GM19452 (cell line): Measurements from ENCODE around the gene GNAI1.

Source experiments
- ATAC-seq: cut with Tn5 transposase; IDR thresholded peaks from one replicate; pipeline ENCODE4 v1.9.1; 2021; ENCODE audit not compliant: unreplicated experiment

GNAI1 gene

GRCh38 chr7:80134536-80135308 lies at the start of gene GNAI1:
Gene GNAI1 (plus strand): TSS chr7:80134831. CDS start chr7:80135161, 330 bp downstream.
- ATAC-seq, result peak; percentile 31

- ATAC-seq, result no peak
Observed at GRCh38 chr7:80087051-80087770, 47.4 kb upstream of the GNAI1 start.

GRCh38 chr7:80087771-80088170 lies 46.9 kb upstream of the GNAI1 start:
- ATAC-seq, result no peak

GRCh38 chr7:80088705-80089104 lies 45.9 kb upstream of the GNAI1 start:
- ATAC-seq, result no peak

- no peak for ATAC-seq
Observed at GRCh38 chr7:80089366-80089765, 45.3 kb upstream of the GNAI1 start.

GRCh38 chr7:80093349-80093748 lies 41.3 kb upstream of the GNAI1 start:
- no peak for ATAC-seq

GRCh38 chr7:80095545-80095944 lies 39.1 kb upstream of the GNAI1 start:
- no peak for ATAC-seq

GRCh38 chr7:80097756-80098155 lies 36.9 kb upstream of the GNAI1 start:
- no peak for ATAC-seq

- ATAC-seq, result no peak
Observed at GRCh38 chr7:80098795-80099194, 35.8 kb upstream of the GNAI1 start.

GRCh38 chr7:80100254-80100653 lies 34.4 kb upstream of the GNAI1 start:
- ATAC-seq, result no peak

- ATAC-seq, result no peak
Observed at GRCh38 chr7:80105701-80106408, 28.8 kb upstream of the GNAI1 start.

GRCh38 chr7:80106498-80107113 lies 28.0 kb upstream of the GNAI1 start:
- peak; percentile 62 for ATAC-seq

GRCh38 chr7:80107278-80107677 lies 27.4 kb upstream of the GNAI1 start:
- ATAC-seq, result peak; percentile 62

- ATAC-seq, result no peak
Observed at GRCh38 chr7:80110376-80110775, 24.3 kb upstream of the GNAI1 start.

GRCh38 chr7:80114159-80114558 lies 20.5 kb upstream of the GNAI1 start:
- no peak for ATAC-seq

GRCh38 chr7:80124526-80125264 lies 9.9 kb upstream of the GNAI1 start:
- ATAC-seq, result no peak

GRCh38 chr7:80127412-80128160 lies 7.0 kb upstream of the GNAI1 start:
- ATAC-seq, result no peak

- ATAC-seq, result no peak
Observed at GRCh38 chr7:80128918-80129317, 5.7 kb upstream of the GNAI1 start.

GRCh38 chr7:80129785-80130184 lies 4.8 kb upstream of the GNAI1 start:
- no peak for ATAC-seq
